Measurements from ENCODE around the gene MSH5. TPM values are rescaled to one million over a fixed set of nuclear protein-coding genes. Genes with fewer than 3 reads are reported as not detected.
A peak's percentile ranks its signal among the peaks of the same experiment; 100 is the strongest.

MSH5 gene
- total and polyA plus RNA-seq, 2 donors: 8.4 to 15.2 TPM

GRCh38 chr6:31769684-31770371, 30.0 kb downstream of the MSH5 start:
- H3K9me3 ChIP-seq (ENCODE audit: control insufficient read depth in 2 of 2, insufficient read depth in 1 of 2, low read length in 1 of 2): peaks cover 0 to 5% of the 10 kb centered on the region in 2 donors
- DNase-seq (ENCODE audit: low read depth in 6 of 9, low spot score in 9 of 9): peak; percentile 38 to 82 (median 59)

GRCh38 chr6:31770860-31771259, 31.1 kb downstream of the MSH5 start:
- WGBS: 97% methylated on average over 2 of the region's 2 CpGs
- no peak for DNase-seq (ENCODE audit: low read depth in 6 of 9, low spot score in 9 of 9)
- Histone ChIP-seq H3K27me3 (ENCODE audit: control insufficient read depth in 2 of 2, insufficient read depth in 1 of 2, low read length in 1 of 2) (peaks cover 0 to 13% of the 10 kb centered on the region in 2 donors), H3K27ac (ENCODE audit: low read depth in 1 of 2, low read length in 1 of 2) (no peak overlapping the region), H3K9me3 (ENCODE audit: control insufficient read depth in 2 of 2, insufficient read depth in 1 of 2, low read length in 1 of 2) (peaks cover 0 to 5% of the 10 kb centered on the region in 2 donors), H3K4me3 (ENCODE audit: low read length in 2 of 2) (no peak overlapping the region), H3K36me3 (ENCODE audit: control insufficient read depth in 2 of 2, insufficient read depth in 2 of 2, low read length in 1 of 2) (no peaks in the 10 kb centered on the region), H3K4me1 (ENCODE audit: control insufficient read depth in 2 of 2, insufficient read depth in 2 of 2, low read length in 2 of 2) (peaks cover 6 to 21% of the 10 kb centered on the region in 2 donors)

More at GRCh38 chr6:31769684-31770371, 30.0 kb downstream of the MSH5 start:
- H3K36me3 ChIP-seq (ENCODE audit: control insufficient read depth in 2 of 2, insufficient read depth in 2 of 2, low read length in 1 of 2): no peaks in the 10 kb centered on the region
- no peak overlapping the region for H3K4me3 ChIP-seq (ENCODE audit: low read length in 2 of 2)
- H3K27me3 ChIP-seq (ENCODE audit: control insufficient read depth in 2 of 2, insufficient read depth in 1 of 2, low read length in 1 of 2): peaks cover 0 to 17% of the 10 kb centered on the region in 2 donors
- H3K27ac ChIP-seq (ENCODE audit: low read depth in 1 of 2, low read length in 1 of 2): no peak overlapping the region
- H3K4me1 ChIP-seq (ENCODE audit: control insufficient read depth in 2 of 2, insufficient read depth in 2 of 2, low read length in 2 of 2): peaks cover 6 to 21% of the 10 kb centered on the region in 2 donors
- WGBS: 73% methylated on average over 12 of the region's 12 CpGs

GRCh38 chr6:31771992-31772358, 32.2 kb downstream of the MSH5 start:
- H3K9me3 ChIP-seq (ENCODE audit: control insufficient read depth in 2 of 2, insufficient read depth in 1 of 2, low read length in 1 of 2): peaks cover 0 to 5% of the 10 kb centered on the region in 2 donors
- H3K27me3 ChIP-seq (ENCODE audit: control insufficient read depth in 2 of 2, insufficient read depth in 1 of 2, low read length in 1 of 2): peaks cover 0 to 5% of the 10 kb centered on the region in 2 donors
- no peak overlapping the region for H3K27ac ChIP-seq (ENCODE audit: low read depth in 1 of 2, low read length in 1 of 2)
- WGBS: 88% methylated on average over 4 of the region's 4 CpGs
- H3K4me1 ChIP-seq (ENCODE audit: control insufficient read depth in 2 of 2, insufficient read depth in 2 of 2, low read length in 2 of 2): peaks cover 16 to 27% of the 10 kb centered on the region in 2 donors
- DNase-seq (ENCODE audit: low read depth in 6 of 9, low spot score in 9 of 9): peak in 1 of 9 donors; percentile 41
- no peak overlapping the region for H3K4me3 ChIP-seq (ENCODE audit: low read length in 2 of 2)
- H3K36me3 ChIP-seq (ENCODE audit: control insufficient read depth in 2 of 2, insufficient read depth in 2 of 2, low read length in 1 of 2): no peaks in the 10 kb centered on the region

GRCh38 chr6:31775184-31775583, 35.4 kb downstream of the MSH5 start:
- peaks cover 18% of the 10 kb centered on the region in 2 donors for H3K36me3 ChIP-seq (ENCODE audit: control insufficient read depth in 2 of 2, insufficient read depth in 2 of 2, low read length in 1 of 2)
- H3K9me3 ChIP-seq (ENCODE audit: control insufficient read depth in 2 of 2, insufficient read depth in 1 of 2, low read length in 1 of 2): peaks cover 0 to 5% of the 10 kb centered on the region in 2 donors
- no peak overlapping the region for H3K27ac ChIP-seq (ENCODE audit: low read depth in 1 of 2, low read length in 1 of 2)
- 96% methylated on average over 4 of the region's 4 CpGs for WGBS
- no peak for DNase-seq (ENCODE audit: low read depth in 6 of 9, low spot score in 9 of 9)
- H3K27me3 ChIP-seq (ENCODE audit: control insufficient read depth in 2 of 2, insufficient read depth in 1 of 2, low read length in 1 of 2): peaks cover 0 to 2% of the 10 kb centered on the region in 2 donors
- no peak overlapping the region for H3K4me3 ChIP-seq (ENCODE audit: low read length in 2 of 2)
- peaks cover 17 to 29% of the 10 kb centered on the region in 2 donors for H3K4me1 ChIP-seq (ENCODE audit: control insufficient read depth in 2 of 2, insufficient read depth in 2 of 2, low read length in 2 of 2)

- peaks cover 24 to 25% of the 10 kb centered on the region in 2 donors for H3K36me3 ChIP-seq (ENCODE audit: control insufficient read depth in 2 of 2, insufficient read depth in 2 of 2, low read length in 1 of 2)
- H3K4me3 ChIP-seq (ENCODE audit: low read length in 2 of 2): no peak overlapping the region
- 97% methylated on average over 32 of the region's 32 CpGs for WGBS
- H3K27me3 ChIP-seq (ENCODE audit: control insufficient read depth in 2 of 2, insufficient read depth in 1 of 2, low read length in 1 of 2): peaks cover 0 to 2% of the 10 kb centered on the region in 2 donors
- no peak overlapping the region for H3K27ac ChIP-seq (ENCODE audit: low read depth in 1 of 2, low read length in 1 of 2)
- DNase-seq (ENCODE audit: low read depth in 6 of 9, low spot score in 9 of 9): no peak
- peaks cover 0 to 5% of the 10 kb centered on the region in 2 donors for H3K9me3 ChIP-seq (ENCODE audit: control insufficient read depth in 2 of 2, insufficient read depth in 1 of 2, low read length in 1 of 2)
- H3K4me1 ChIP-seq (ENCODE audit: control insufficient read depth in 2 of 2, insufficient read depth in 2 of 2, low read length in 2 of 2): peaks cover 17 to 29% of the 10 kb centered on the region in 2 donors
Observed at GRCh38 chr6:31775633-31776484, 36.1 kb downstream of the MSH5 start.

- Histone ChIP-seq H3K9me3 (ENCODE audit: control insufficient read depth in 2 of 2, insufficient read depth in 1 of 2, low read length in 1 of 2) (peaks cover 0 to 5% of the 10 kb centered on the region in 2 donors), H3K27ac (ENCODE audit: low read depth in 1 of 2, low read length in 1 of 2) (no peak overlapping the region), H3K27me3 (ENCODE audit: control insufficient read depth in 2 of 2, insufficient read depth in 1 of 2, low read length in 1 of 2) (peaks cover 0 to 2% of the 10 kb centered on the region in 2 donors), H3K36me3 (ENCODE audit: control insufficient read depth in 2 of 2, insufficient read depth in 2 of 2, low read length in 1 of 2) (peaks cover 31 to 32% of the 10 kb centered on the region in 2 donors), H3K4me3 (ENCODE audit: low read length in 2 of 2) (no peak overlapping the region), H3K4me1 (ENCODE audit: control insufficient read depth in 2 of 2, insufficient read depth in 2 of 2, low read length in 2 of 2) (peaks cover 17 to 26% of the 10 kb centered on the region in 2 donors)
- no peak for DNase-seq (ENCODE audit: low read depth in 6 of 9, low spot score in 9 of 9)
- WGBS: 27% methylated on average over 14 of the region's 14 CpGs
Observed at GRCh38 chr6:31776485-31776988, 36.7 kb downstream of the MSH5 start.

GRCh38 chr6:31776989-31777666, 37.3 kb downstream of the MSH5 start, which contains the start of gene VWA7:
Gene VWA7, minus strand, starts transcription at chr6:31777328. Its CDS starts 549 bp downstream, at chr6:31776779.
- DNase-seq (ENCODE audit: low read depth in 6 of 9, low spot score in 9 of 9): peak in 1 of 9 donors; percentile 34
- Histone ChIP-seq H3K27ac (ENCODE audit: low read depth in 1 of 2, low read length in 1 of 2) (no peak within 1 kb of the TSS), H3K27me3 (ENCODE audit: control insufficient read depth in 2 of 2, insufficient read depth in 1 of 2, low read length in 1 of 2) (peaks cover 0 to 2% of the 10 kb centered on the region in 2 donors), H3K36me3 (ENCODE audit: control insufficient read depth in 2 of 2, insufficient read depth in 2 of 2, low read length in 1 of 2) (peaks cover 37 to 38% of the 10 kb centered on the region in 2 donors), H3K9me3 (ENCODE audit: control insufficient read depth in 2 of 2, insufficient read depth in 1 of 2, low read length in 1 of 2) (peaks cover 0 to 4% of the 10 kb centered on the region in 2 donors), H3K4me3 (ENCODE audit: low read length in 2 of 2) (no peak within 1 kb of the TSS), H3K4me1 (ENCODE audit: control insufficient read depth in 2 of 2, insufficient read depth in 2 of 2, low read length in 2 of 2) (peaks cover 17 to 23% of the 10 kb centered on the region in 2 donors)
- 21% methylated on average over 15 of the region's 15 CpGs for WGBS

GRCh38 chr6:31777667-31778050, 37.9 kb downstream of the MSH5 start:
- Histone ChIP-seq H3K4me1 (ENCODE audit: control insufficient read depth in 2 of 2, insufficient read depth in 2 of 2, low read length in 2 of 2) (peaks cover 17% of the 10 kb centered on the region in 2 donors), H3K27me3 (ENCODE audit: control insufficient read depth in 2 of 2, insufficient read depth in 1 of 2, low read length in 1 of 2) (peaks cover 0 to 2% of the 10 kb centered on the region in 2 donors), H3K9me3 (ENCODE audit: control insufficient read depth in 2 of 2, insufficient read depth in 1 of 2, low read length in 1 of 2) (no peaks in the 10 kb centered on the region), H3K4me3 (ENCODE audit: low read length in 2 of 2) (no peak overlapping the region), H3K36me3 (ENCODE audit: control insufficient read depth in 2 of 2, insufficient read depth in 2 of 2, low read length in 1 of 2) (peaks cover 42 to 43% of the 10 kb centered on the region in 2 donors), H3K27ac (ENCODE audit: low read depth in 1 of 2, low read length in 1 of 2) (no peak overlapping the region)
- DNase-seq (ENCODE audit: low read depth in 6 of 9, low spot score in 9 of 9): no peak
- 98% methylated on average over 5 of the region's 5 CpGs for WGBS

Data from thymus (tissue), 11 donors.